Activated B cell treated with CpG ODN at 0.5 μM for 24 hours (primary cell): ENCODE measurements around the gene RXRG. TPM values are rescaled to one million over a fixed set of nuclear protein-coding genes. Genes with fewer than 3 reads are reported as not detected.

Experiments used
- ATAC-seq: fragments of 200-7000 bp; cut with Tn5 transposase; one replicate; pipeline ENCODE4 v1.10.0; 2021; ENCODE audit warnings: low read depth, mild to moderate bottlenecking, moderate library complexity
- CTCF ChIA-PET: fragments of 350-600 bp; sonication (Branson Sonifier 250); formaldehyde crosslinking; loops from one replicate; lab custom pipeline; 2021; ENCODE audit warnings: antibody characterized with exemption; lab: Charles Lee
- POLR2A ChIA-PET: fragments of 350-600 bp; sonication (Branson Sonifier 250); formaldehyde crosslinking; loops from one replicate; lab custom pipeline; 2021; ENCODE audit warnings: antibody characterized with exemption; lab: Charles Lee
- DNase-seq: peaks from one replicate; pipeline ENCODE4 v3.0.0; 2022
- H3K27ac Mint-ChIP-seq: one replicate; pipeline ENCODE4 v1.8.0; 2020; ENCODE audit warnings: mixed read lengths
- H3K27me3 Mint-ChIP-seq: one replicate; pipeline ENCODE4 v1.8.0; 2021; ENCODE audit warnings: mixed read lengths
- H3K36me3 Mint-ChIP-seq: one replicate; pipeline ENCODE4 v1.8.0; 2021; ENCODE audit warnings: low read depth, mixed read lengths
- H3K4me1 Mint-ChIP-seq: one replicate; pipeline ENCODE4 v1.8.0; 2021; ENCODE audit warnings: mixed read lengths
- H3K4me3 Mint-ChIP-seq: one replicate; pipeline ENCODE4 v1.8.0; 2020; ENCODE audit warnings: mild to moderate bottlenecking, mixed read lengths
- H3K9me3 Mint-ChIP-seq: one replicate; pipeline ENCODE4 v1.8.0; 2020; ENCODE audit warnings: mixed read lengths
- CTCF ChIP-seq: fragments of 200-600 bp; IDR thresholded peaks from one replicate; pipeline ENCODE4 v1.8.0; 2022; ENCODE audit warnings: antibody characterized with exemption, mild to moderate bottlenecking
- intact Hi-C: fragments of 100-400 bp; cut with micrococcal nuclease; formaldehyde crosslinking; loops from one replicate; pipeline ENCODE4 v1.15.1; 2024
- total RNA-seq: library from RNA; stranded (reverse); gene quantifications from 2 replicates; pipeline ENCODE4 v1.2.3, GENCODE V29; 2022

The RXRG gene
- total RNA-seq, 1 donor from 2014 or later: not detected

DNA sequence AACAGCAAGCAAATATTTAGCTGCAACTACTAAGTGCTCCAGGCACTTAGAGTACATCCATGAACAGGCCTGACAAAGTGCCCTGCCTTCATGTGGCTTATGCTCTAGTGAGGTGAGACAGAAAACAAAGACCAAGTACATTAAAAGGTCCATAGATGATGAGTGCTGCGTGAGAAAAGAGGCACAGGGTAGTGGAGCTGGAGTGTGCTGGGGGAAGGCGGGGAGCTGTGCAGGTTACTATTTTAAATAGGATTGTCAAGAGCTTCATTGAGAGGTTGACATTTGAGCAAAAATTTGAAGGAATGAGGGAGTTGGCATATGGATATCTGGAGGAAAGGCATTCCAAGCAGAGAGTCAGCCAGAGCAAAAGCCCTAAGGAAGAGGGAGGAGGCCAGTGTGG lies 29.3 kb upstream of the RXRG start:
- POLR2A ChIA-PET: no interaction called here
- Mint-ChIP-seq H3K9me3 (no peaks in the 10 kb centered on the region), H3K27me3 (peaks cover 15% of the 10 kb centered on the region), H3K27ac (no peak overlapping the region), H3K36me3 (no peaks in the 10 kb centered on the region), H3K4me3 (no peak overlapping the region), H3K4me1 (no peaks in the 10 kb centered on the region)
- no peak for TF ChIP-seq CTCF
- DNase-seq (no peak), ATAC-seq (no peak)
- intact Hi-C loops: no loop called here
- CTCF ChIA-PET: no interaction called here

DNA sequence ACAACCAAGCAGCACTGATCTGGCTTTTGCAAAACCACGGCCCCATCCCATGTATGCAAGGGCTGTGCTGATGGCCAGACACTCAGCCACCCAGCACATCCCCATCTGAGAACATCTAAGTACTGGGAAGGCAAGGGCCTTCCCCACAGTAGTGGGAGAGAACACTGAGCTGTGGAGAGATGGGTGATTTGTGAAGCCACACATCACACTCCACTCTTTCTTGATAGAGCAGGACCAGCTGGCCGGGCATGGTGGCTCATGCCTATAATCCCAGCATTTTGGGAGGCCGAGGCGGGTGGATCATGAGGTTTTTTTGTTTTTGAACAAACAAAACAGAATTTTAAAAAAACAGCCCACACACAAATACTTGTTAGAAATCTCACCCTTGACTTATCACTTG lies 28.2 kb upstream of the RXRG start:
- no peak for TF ChIP-seq CTCF
- POLR2A ChIA-PET: no interaction called here
- CTCF ChIA-PET: interaction anchor here (0.6 kb wide), 1 partner anchor 8 kb away, joined by 3 read pairs; no protein-coding TSS in a partner anchor
- ATAC-seq (no peak), DNase-seq (no peak)
- intact Hi-C loops: no loop called here
- Mint-ChIP-seq H3K9me3 (no peaks in the 10 kb centered on the region), H3K36me3 (no peaks in the 10 kb centered on the region), H3K4me1 (no peaks in the 10 kb centered on the region), H3K4me3 (no peak overlapping the region), H3K27ac (no peak overlapping the region), H3K27me3 (peaks cover 13% of the 10 kb centered on the region)

GRCh38 chr1:165468726-165469249 lies 23.9 kb upstream of the RXRG start:
- H3K9me3 Mint-ChIP-seq: no peaks in the 10 kb centered on the region
- intact Hi-C loops: no loop called here
- H3K27ac Mint-ChIP-seq: no peak overlapping the region
- no peak for ATAC-seq
- H3K4me3 Mint-ChIP-seq: no peak overlapping the region
- peaks cover 8% of the 10 kb centered on the region for H3K27me3 Mint-ChIP-seq
- no peak for TF ChIP-seq CTCF
- no peaks in the 10 kb centered on the region for H3K4me1 Mint-ChIP-seq
- ChIA-PET POLR2A (no interaction called here), CTCF (no interaction called here)
- no peaks in the 10 kb centered on the region for H3K36me3 Mint-ChIP-seq
- DNase-seq: no peak

DNA sequence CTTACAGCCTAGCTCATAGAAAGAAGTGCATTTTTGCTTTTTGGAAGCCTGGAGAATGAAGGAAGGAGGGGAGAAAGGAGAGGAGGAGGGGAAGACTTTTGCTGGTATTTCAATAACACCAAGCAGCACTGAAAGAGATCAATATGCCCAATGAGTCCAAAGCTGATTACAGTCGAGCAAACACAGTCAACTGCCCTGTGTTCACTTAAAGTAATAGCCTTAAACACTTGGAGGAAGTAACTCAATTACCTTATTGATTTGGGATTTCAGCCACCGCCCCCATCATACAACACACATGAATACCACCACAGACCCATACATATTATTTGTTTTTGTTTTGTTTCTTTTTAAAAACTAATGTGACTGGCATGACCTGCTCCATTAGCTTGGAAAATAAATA lies 23.3 kb upstream of the RXRG start:
- intact Hi-C loops: no loop called here
- Mint-ChIP-seq H3K36me3 (no peaks in the 10 kb centered on the region), H3K4me1 (no peaks in the 10 kb centered on the region), H3K4me3 (no peak overlapping the region), H3K9me3 (no peaks in the 10 kb centered on the region), H3K27me3 (peaks cover 8% of the 10 kb centered on the region), H3K27ac (no peak overlapping the region)
- ATAC-seq: no peak
- no peak for TF ChIP-seq CTCF
- CTCF ChIA-PET: no interaction called here
- POLR2A ChIA-PET: no interaction called here
- DNase-seq: no peak

DNA sequence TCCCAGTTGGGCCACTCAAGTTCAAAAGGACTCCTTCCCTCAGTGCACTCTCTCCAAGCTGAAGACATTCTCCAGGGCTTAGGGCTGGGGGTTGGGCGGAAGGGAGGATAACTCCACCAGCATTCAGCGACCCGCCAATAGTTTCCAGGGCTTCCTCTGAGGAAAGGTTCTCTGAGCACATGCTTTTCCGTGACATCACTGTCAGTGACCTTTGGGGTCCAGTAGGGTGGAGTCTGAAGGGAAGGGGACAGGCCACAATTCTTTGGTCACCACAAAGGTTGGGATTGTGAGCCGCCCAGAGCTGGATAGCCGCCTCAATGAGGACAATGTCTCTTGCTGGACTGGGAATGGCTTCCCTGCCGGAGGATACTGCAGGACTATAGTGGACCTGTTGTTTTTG lies 22.8 kb upstream of the RXRG start:
- ATAC-seq (no peak), DNase-seq (no peak)
- Mint-ChIP-seq H3K36me3 (no peaks in the 10 kb centered on the region), H3K27ac (no peak overlapping the region), H3K27me3 (peaks cover 8% of the 10 kb centered on the region), H3K4me1 (no peaks in the 10 kb centered on the region), H3K4me3 (no peak overlapping the region), H3K9me3 (no peaks in the 10 kb centered on the region)
- TF ChIP-seq CTCF: no peak
- intact Hi-C loops: no loop called here
- POLR2A ChIA-PET: no interaction called here
- CTCF ChIA-PET: no interaction called here
